Neuronal stem cell (in vitro differentiated cells): ENCODE results near the gene CBFA2T2.

Experiments used
- DNase-seq: peaks from one replicate; pipeline ENCODE4 v3.0.0-alpha.2; 2013; ENCODE audit warnings: low spot score
- H2AFZ ChIP-seq: one replicate; pipeline ENCODE4 v1.6.1; 2013; ENCODE audit warnings: mild to moderate bottlenecking, low read length, inconsistent platforms
- H2AK5ac ChIP-seq: 2 replicates; pipeline ENCODE4 v1.6.1; 2013; ENCODE audit warnings: low read depth, mild to moderate bottlenecking, inconsistent platforms, low read length, moderate library complexity, mixed read lengths
- H2BK120ac ChIP-seq: 2 replicates; pipeline ENCODE4 v1.6.1; 2013; ENCODE audit warnings: low read depth, mild to moderate bottlenecking, inconsistent platforms, low read length, moderate library complexity, mixed read lengths
- H2BK12ac ChIP-seq: one replicate; pipeline ENCODE4 v1.6.1; 2013; ENCODE audit warnings: low read length, inconsistent platforms
- H2BK15ac ChIP-seq: 2 replicates; pipeline ENCODE4 v1.6.1; 2013; ENCODE audit warnings: mild to moderate bottlenecking, low read length, inconsistent platforms, mixed read lengths
- H2BK5ac ChIP-seq: one replicate; pipeline ENCODE4 v1.6.1; 2013; ENCODE audit warnings: inconsistent platforms, mild to moderate bottlenecking, low read length, moderate library complexity
- H3K14ac ChIP-seq: one replicate; pipeline ENCODE4 v1.6.1; 2013; ENCODE audit warnings: low read length, inconsistent platforms
- H3K18ac ChIP-seq: 2 replicates; pipeline ENCODE4 v1.6.1; 2013; ENCODE audit warnings: low read length, inconsistent platforms
- H3K23ac ChIP-seq: 2 replicates; pipeline ENCODE4 v1.6.1; 2013; ENCODE audit warnings: low read depth, mild to moderate bottlenecking, mixed read lengths, low read length, inconsistent platforms; ENCODE audit not compliant: poor library complexity
- H3K27ac ChIP-seq: replicated peaks from 3 replicates; pipeline ENCODE4 v1.5.1; 2013; ENCODE audit warnings: low read length, inconsistent platforms
- H3K27me3 ChIP-seq, 3 experiments: 2 replicates each; pipeline ENCODE4 v1.6.1; 2013; ENCODE audit warnings: low read length in 3 of 3, mild to moderate bottlenecking in 2 of 3, inconsistent platforms in 1 of 3, low read depth in 1 of 3, mixed read lengths in 1 of 3, moderate library complexity in 1 of 3; ENCODE audit not compliant: control insufficient read depth in 3 of 3, insufficient read depth in 3 of 3
- H3K36me3 ChIP-seq, 2 donors: replicated peaks in 1 of 2; 2 replicates each; pipeline ENCODE4 v1.6.1; 2013; ENCODE audit warnings: low read length in 2 of 2; ENCODE audit not compliant: control insufficient read depth in 2 of 2, insufficient read depth in 2 of 2
- H3K4ac ChIP-seq: 2 replicates; pipeline ENCODE4 v1.6.1; 2013; ENCODE audit warnings: inconsistent platforms, mild to moderate bottlenecking, low read length, moderate library complexity
- H3K4me1 ChIP-seq, 2 donors: 1 replicate in 1 of 2; 2 replicates in 1 of 2; pipeline ENCODE4 v1.6.1; 2013; ENCODE audit warnings: low read length in 2 of 2, low read depth in 1 of 2; ENCODE audit not compliant: control insufficient read depth in 2 of 2, insufficient read depth in 1 of 2
- H3K4me2 ChIP-seq: one replicate; pipeline ENCODE4 v1.6.1; 2013; ENCODE audit warnings: mild to moderate bottlenecking, low read length, inconsistent platforms; ENCODE audit not compliant: insufficient read depth, poor library complexity, severe bottlenecking
- H3K4me3 ChIP-seq, 2 donors: 2 replicates each; pipeline ENCODE4 v1.5.1; 2013; ENCODE audit warnings: low read length in 2 of 2, mild to moderate bottlenecking in 2 of 2, inconsistent platforms in 1 of 2, moderate library complexity in 1 of 2
- H3K79me1 ChIP-seq: one replicate; pipeline ENCODE4 v1.6.1; 2013; ENCODE audit warnings: low read depth, mild to moderate bottlenecking, inconsistent platforms, low read length, moderate library complexity
- H3K9ac ChIP-seq: one replicate; pipeline ENCODE4 v1.6.1; 2013; ENCODE audit warnings: mild to moderate bottlenecking, low read depth, low read length, inconsistent platforms; ENCODE audit not compliant: poor library complexity
- H3K9me3 ChIP-seq, 2 donors: replicated peaks in 1 of 2; 2 replicates each; pipeline versions ENCODE3 to v1.6.1; 2013; ENCODE audit warnings: low read length in 2 of 2, mild to moderate bottlenecking in 2 of 2, inconsistent platforms in 1 of 2, low read depth in 1 of 2, mixed read lengths in 1 of 2, moderate library complexity in 1 of 2; ENCODE audit not compliant: control insufficient read depth in 2 of 2, insufficient read depth in 1 of 2
- H4K8ac ChIP-seq: one replicate; pipeline ENCODE4 v1.6.1; 2013; ENCODE audit warnings: low read depth, mild to moderate bottlenecking, inconsistent platforms, low read length, moderate library complexity
- H4K91ac ChIP-seq: one replicate; pipeline ENCODE4 v1.6.1; 2013; ENCODE audit warnings: low read length, low read depth, mild to moderate bottlenecking, inconsistent platforms; ENCODE audit not compliant: poor library complexity
- WGBS, 2 donors: extraction: QIAGEN DNeasy Blood & Tissue Kit; methylation state at CpG; one replicate each; pipeline ENCODE4 v1.1.7; 2013; ENCODE audit warnings: missing lambda C conversion rate in 2 of 2, mixed read lengths in 1 of 2; ENCODE audit not compliant: insufficient read length in 2 of 2, insufficient replicate concordance in 1 of 2; ENCODE audit errors: extremely low coverage in 2 of 2; 5-methylcytosine and 5-hydroxymethylcytosine counted together

CBFA2T2 gene

DNA sequence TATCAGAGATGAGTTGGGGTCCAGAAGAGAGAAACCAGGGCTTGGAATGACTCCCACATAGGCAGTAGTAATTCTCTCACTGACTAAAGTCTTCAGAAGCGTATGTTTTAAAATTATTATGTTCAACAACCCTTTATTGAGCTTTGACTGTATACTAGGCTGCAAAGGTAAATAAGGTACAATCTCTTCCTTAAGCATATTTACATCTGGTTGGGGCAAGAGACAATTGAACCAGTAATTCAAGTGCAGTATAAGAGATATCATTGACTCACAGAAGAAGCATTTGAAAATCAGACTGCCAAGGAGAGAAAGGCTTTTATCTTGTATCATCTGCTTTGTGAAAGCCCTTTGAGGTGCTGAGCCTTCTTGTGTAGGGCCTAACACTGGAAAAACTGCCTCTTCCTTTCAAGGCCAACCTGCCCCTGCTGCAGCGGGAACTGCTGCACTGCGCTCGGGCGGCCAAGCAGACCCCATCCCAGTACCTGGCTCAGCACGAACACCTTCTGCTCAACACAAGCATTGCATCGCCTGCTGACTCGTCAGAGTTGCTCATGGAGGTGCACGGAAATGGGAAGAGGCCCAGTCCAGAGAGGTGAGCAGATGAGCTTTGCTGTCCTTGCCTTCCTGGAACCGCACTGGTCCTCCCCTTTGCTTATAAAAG is 132.9 kb downstream of the CBFA2T2 start:
- Histone ChIP-seq H3K4me2 (no peak overlapping the region), H3K23ac (no peak overlapping the region), H3K27me3 (no peaks in the 10 kb centered on the region), H3K9me3 (peaks cover 0 to 2% of the 10 kb centered on the region in 2 donors), H3K79me1 (no peaks in the 10 kb centered on the region), H3K18ac (no peak overlapping the region), H4K8ac (no peak overlapping the region), H2BK120ac (no peak overlapping the region), H2AFZ (no peak overlapping the region), H2BK5ac (no peak overlapping the region), H3K27ac (no peak overlapping the region), H3K9ac (peak overlapping the region; percentile 50), H3K36me3 (peaks cover 11 to 60% of the 10 kb centered on the region in 2 donors), H2BK15ac (no peak overlapping the region), H2BK12ac (no peak overlapping the region), H3K14ac (no peak overlapping the region), H4K91ac (no peak overlapping the region), H3K4me1 (peaks cover 0 to 3% of the 10 kb centered on the region in 2 donors), H2AK5ac (no peak overlapping the region), H3K4ac (no peak overlapping the region), H3K4me3 (no peak overlapping the region)
- WGBS, 2 donors, result no CpG with 5 or more reads among the region's 10 CpGs
- DNase-seq, result no peak

DNA sequence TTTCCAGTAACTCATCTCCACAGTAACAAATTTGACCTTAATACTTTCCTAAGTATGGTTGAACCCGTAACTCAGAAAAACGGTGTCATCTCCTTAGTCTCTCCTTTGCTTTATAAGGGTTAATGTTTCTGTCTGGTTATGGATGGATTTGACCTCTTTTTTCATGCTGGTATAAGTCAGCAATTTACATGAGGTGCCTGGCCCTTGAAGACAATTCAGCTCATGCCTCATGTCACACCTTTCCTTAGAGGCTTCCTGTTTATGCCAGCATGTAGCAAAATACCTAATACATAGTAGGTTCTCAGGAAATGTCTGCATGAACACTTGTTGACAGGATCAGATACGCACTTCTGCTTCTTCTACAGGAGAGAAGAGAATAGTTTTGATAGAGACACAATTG is 134.5 kb downstream of the CBFA2T2 start:
- no peak overlapping the region for H4K91ac ChIP-seq
- no peak overlapping the region for H2BK5ac ChIP-seq
- WGBS, 2 donors, result no CpG with 5 or more reads among the region's 3 CpGs
- H2AK5ac ChIP-seq, result no peak overlapping the region
- no peak overlapping the region for H3K18ac ChIP-seq
- no peak overlapping the region for H3K9ac ChIP-seq
- no peak overlapping the region for H3K23ac ChIP-seq
- no peak overlapping the region for H3K4me3 ChIP-seq
- peaks cover 11 to 66% of the 10 kb centered on the region in 2 donors for H3K36me3 ChIP-seq
- H2BK120ac ChIP-seq, result no peak overlapping the region
- no peak overlapping the region for H3K27ac ChIP-seq
- peak overlapping the region; percentile 47 for H3K14ac ChIP-seq
- H2AFZ ChIP-seq, result no peak overlapping the region
- peaks cover 0 to 2% of the 10 kb centered on the region in 2 donors for H3K9me3 ChIP-seq
- H2BK12ac ChIP-seq, result no peak overlapping the region
- no peaks in the 10 kb centered on the region for H3K27me3 ChIP-seq
- no peak overlapping the region for H3K4ac ChIP-seq
- DNase-seq, result no peak
- no peak overlapping the region for H3K4me2 ChIP-seq
- H3K79me1 ChIP-seq, result no peaks in the 10 kb centered on the region
- H2BK15ac ChIP-seq, result no peak overlapping the region
- peaks cover 0 to 3% of the 10 kb centered on the region in 2 donors for H3K4me1 ChIP-seq
- peak overlapping the region; percentile 65 for H4K8ac ChIP-seq

DNA sequence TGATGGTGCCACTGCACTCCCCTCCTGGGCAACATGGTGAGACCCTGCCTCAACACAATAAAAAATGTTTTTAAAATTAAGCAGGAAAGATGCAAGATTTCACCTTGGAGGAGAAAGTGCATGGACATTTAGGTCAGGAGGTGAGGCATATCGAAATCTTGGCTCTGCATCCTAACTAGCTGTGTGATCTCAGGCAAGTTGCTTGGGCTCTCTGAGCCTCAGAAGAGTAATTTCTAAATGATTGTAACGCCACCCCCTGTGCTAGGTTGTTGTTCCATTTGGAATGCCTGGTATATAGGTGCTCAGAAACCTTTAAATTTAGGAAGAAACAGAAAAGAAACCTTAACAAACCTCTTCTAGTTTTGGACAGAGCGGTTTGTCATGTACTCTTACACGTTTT is 136.3 kb downstream of the CBFA2T2 start:
- no peak overlapping the region for H3K23ac ChIP-seq
- H2BK15ac ChIP-seq, result no peak overlapping the region
- H2BK5ac ChIP-seq, result no peak overlapping the region
- H3K4me3 ChIP-seq, result no peak overlapping the region
- H2BK12ac ChIP-seq, result no peak overlapping the region
- H4K91ac ChIP-seq, result no peak overlapping the region
- no peak overlapping the region for H3K14ac ChIP-seq
- H4K8ac ChIP-seq, result no peak overlapping the region
- H3K79me1 ChIP-seq, result peaks cover 2% of the 10 kb centered on the region
- no peak overlapping the region for H3K27ac ChIP-seq
- no peak for DNase-seq
- H3K36me3 ChIP-seq, result peaks cover 16 to 77% of the 10 kb centered on the region in 2 donors
- peaks cover 0 to 3% of the 10 kb centered on the region in 2 donors for H3K4me1 ChIP-seq
- peaks cover 0 to 2% of the 10 kb centered on the region in 2 donors for H3K9me3 ChIP-seq
- H3K4me2 ChIP-seq, result no peak overlapping the region
- no peaks in the 10 kb centered on the region for H3K27me3 ChIP-seq
- no peak overlapping the region for H2AFZ ChIP-seq
- H2BK120ac ChIP-seq, result no peak overlapping the region
- no peak overlapping the region for H3K18ac ChIP-seq
- WGBS, 2 donors, result no CpG with 5 or more reads among the region's 4 CpGs
- no peak overlapping the region for H2AK5ac ChIP-seq
- H3K9ac ChIP-seq, result no peak overlapping the region
- H3K4ac ChIP-seq, result no peak overlapping the region

- no peak overlapping the region for H2BK12ac ChIP-seq
- no CpG with 5 or more reads among the region's 4 CpGs for WGBS, 2 donors
- H4K91ac ChIP-seq, result no peak overlapping the region
- H3K9ac ChIP-seq, result no peak overlapping the region
- peaks cover 2% of the 10 kb centered on the region for H3K79me1 ChIP-seq
- H2AK5ac ChIP-seq, result no peak overlapping the region
- no peak overlapping the region for H3K23ac ChIP-seq
- no peak overlapping the region for H3K27ac ChIP-seq
- H3K18ac ChIP-seq, result no peak overlapping the region
- H3K4me3 ChIP-seq, result no peak overlapping the region
- no peak overlapping the region for H2AFZ ChIP-seq
- H3K4ac ChIP-seq, result no peak overlapping the region
- H3K27me3 ChIP-seq, result no peaks in the 10 kb centered on the region
- no peak overlapping the region for H2BK15ac ChIP-seq
- no peak overlapping the region for H2BK5ac ChIP-seq
- H2BK120ac ChIP-seq, result no peak overlapping the region
- peaks cover 19 to 86% of the 10 kb centered on the region in 2 donors for H3K36me3 ChIP-seq
- H3K14ac ChIP-seq, result no peak overlapping the region
- H4K8ac ChIP-seq, result no peak overlapping the region
- DNase-seq, result no peak
- peaks cover 0 to 3% of the 10 kb centered on the region in 2 donors for H3K4me1 ChIP-seq
- peaks cover 0 to 2% of the 10 kb centered on the region in 2 donors for H3K9me3 ChIP-seq
- no peak overlapping the region for H3K4me2 ChIP-seq
Observed at GRCh38 chr20:33627577-33628216, 137.8 kb downstream of the CBFA2T2 start.
